A673 (cell line): Measurements from ENCODE around the gene MBD5. TPM values are rescaled to one million over a fixed set of nuclear protein-coding genes. Genes with fewer than 3 reads are reported as not detected.

Experiments
- BruUV-seq: library from RNA; stranded (reverse); fragments of 400-500 nt; replicated peaks from 2 replicates; lab custom pipeline; 2021; lab: Mats Ljungman, UMichigan
- CTCF ChIA-PET: fragments of 300-600 bp; sonication (Branson Sonifier 250); formaldehyde crosslinking; loops from one replicate; lab custom pipeline; 2022; ENCODE audit warnings: antibody characterized with exemption; lab: Charles Lee
- POLR2A ChIA-PET: fragments of 300-600 bp; sonication (Branson Sonifier 250); formaldehyde crosslinking; loops from one replicate; lab custom pipeline; 2022; ENCODE audit warnings: antibody characterized with exemption; ENCODE audit not compliant: low non-redundant PET; lab: Charles Lee
- DNase-seq: peaks from one replicate; pipeline ENCODE4 v3.0.0-alpha.2; 2015; ENCODE audit warnings: low spot score
- H3K27ac ChIP-seq: fragments of 200-600 bp; sonication (generic); 2 replicates; pipeline ENCODE4 v1.5.1; 2016; ENCODE audit warnings: mixed run types, low read depth, mild to moderate bottlenecking, mixed read lengths, antibody characterized with exemption, low read length; ENCODE audit not compliant: poor library complexity, severe bottlenecking
- H3K27me3 ChIP-seq: fragments of 200-600 bp; sonication (generic); replicated peaks from 2 replicates; pipeline ENCODE4 v1.6.1; 2017; ENCODE audit warnings: mixed run types, low read depth, mild to moderate bottlenecking, mixed read lengths, antibody characterized with exemption, low read length; ENCODE audit not compliant: insufficient read depth, poor library complexity
- H3K36me3 ChIP-seq: fragments of 200-600 bp; sonication (generic); 2 replicates; pipeline ENCODE4 v1.6.1; 2016; ENCODE audit warnings: mixed run types, mild to moderate bottlenecking, mixed read lengths, antibody characterized with exemption, low read length; ENCODE audit not compliant: insufficient read depth, poor library complexity, severe bottlenecking
- H3K4me1 ChIP-seq: fragments of 200-600 bp; sonication (generic); 2 replicates; pipeline ENCODE4 v1.6.1; 2017; ENCODE audit warnings: mixed run types, mild to moderate bottlenecking, mixed read lengths, antibody characterized with exemption, low read length; ENCODE audit not compliant: insufficient read depth, poor library complexity, severe bottlenecking
- H3K4me3 ChIP-seq: fragments of 200-600 bp; sonication (generic); 2 replicates; pipeline ENCODE4 v1.5.1; 2016; ENCODE audit warnings: low read depth, mixed run types, mild to moderate bottlenecking, mixed read lengths, low read length; ENCODE audit not compliant: poor library complexity, severe bottlenecking
- H3K9me3 ChIP-seq: fragments of 200-600 bp; sonication (generic); 2 replicates; pipeline ENCODE4 v1.6.1; 2016; ENCODE audit warnings: mixed run types, low read depth, mild to moderate bottlenecking, mixed read lengths, antibody characterized with exemption, low read length; ENCODE audit not compliant: poor library complexity, severe bottlenecking
- EZH2 ChIP-seq: fragments of 200-600 bp; sonication (generic); IDR thresholded peaks from 2 replicates; pipeline ENCODE4 v1.6.1; 2017; ENCODE audit warnings: borderline replicate concordance, low read depth, mild to moderate bottlenecking, mixed read lengths, antibody characterized with exemption, low read length; ENCODE audit not compliant: poor library complexity, severe bottlenecking
- intact Hi-C: fragments of 100-400 bp; cut with micrococcal nuclease; formaldehyde crosslinking; loops from one replicate; pipeline ENCODE4 v1.10.0; 2022; ENCODE audit not compliant: unreplicated experiment
- total RNA-seq: library from RNA; stranded (reverse); gene quantifications from 2 replicates; pipeline ENCODE4 v1.2.3, GENCODE V29; 2021
- TF ChIP-seq, protein P1 (sequence below): fragments of 300-800, 200-600 bp; sonication (generic); conservative IDR thresholded peaks from 2 replicates; pipeline ENCODE4 v1.5.1; 2017; ENCODE audit warnings: low read depth, mild to moderate bottlenecking, antibody characterized with exemption, low read length, moderate library complexity, mixed read lengths

Gene MBD5
- total RNA-seq, 1 experiment from 2014 or later: 32.4 TPM

DNA sequence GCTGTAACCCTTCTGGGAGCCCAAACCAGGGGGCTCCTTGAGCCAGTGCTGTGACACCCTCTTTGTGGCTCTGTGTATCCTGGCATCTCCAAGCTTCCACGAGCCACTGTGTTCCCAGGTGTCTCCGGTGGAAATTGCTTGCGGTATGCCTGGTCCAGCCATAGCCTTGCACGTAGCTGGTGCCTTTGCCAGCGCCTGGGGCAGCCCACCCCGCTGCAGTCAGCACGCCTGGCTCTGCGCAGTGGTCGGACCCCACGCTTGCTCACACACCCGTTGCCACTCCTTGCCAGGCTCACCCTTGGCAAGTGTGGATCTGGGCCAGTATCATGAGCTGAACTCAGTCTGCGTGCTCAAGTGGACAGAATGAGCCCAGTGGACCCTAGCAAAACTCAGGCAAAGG, 152.3 kb downstream of the MBD5 start:
- H3K36me3 ChIP-seq: no peaks in the 10 kb centered on the region
- H3K27ac ChIP-seq: no peak overlapping the region
- no peaks in the 10 kb centered on the region for H3K4me1 ChIP-seq
- POLR2A ChIA-PET: no interaction called here
- H3K27me3 ChIP-seq: no peaks in the 10 kb centered on the region
- H3K4me3 ChIP-seq: no peak overlapping the region
- no TSS peak for BruUV-seq
- no peak for TF ChIP-seq EZH2
- TF ChIP-seq, protein P1, sequence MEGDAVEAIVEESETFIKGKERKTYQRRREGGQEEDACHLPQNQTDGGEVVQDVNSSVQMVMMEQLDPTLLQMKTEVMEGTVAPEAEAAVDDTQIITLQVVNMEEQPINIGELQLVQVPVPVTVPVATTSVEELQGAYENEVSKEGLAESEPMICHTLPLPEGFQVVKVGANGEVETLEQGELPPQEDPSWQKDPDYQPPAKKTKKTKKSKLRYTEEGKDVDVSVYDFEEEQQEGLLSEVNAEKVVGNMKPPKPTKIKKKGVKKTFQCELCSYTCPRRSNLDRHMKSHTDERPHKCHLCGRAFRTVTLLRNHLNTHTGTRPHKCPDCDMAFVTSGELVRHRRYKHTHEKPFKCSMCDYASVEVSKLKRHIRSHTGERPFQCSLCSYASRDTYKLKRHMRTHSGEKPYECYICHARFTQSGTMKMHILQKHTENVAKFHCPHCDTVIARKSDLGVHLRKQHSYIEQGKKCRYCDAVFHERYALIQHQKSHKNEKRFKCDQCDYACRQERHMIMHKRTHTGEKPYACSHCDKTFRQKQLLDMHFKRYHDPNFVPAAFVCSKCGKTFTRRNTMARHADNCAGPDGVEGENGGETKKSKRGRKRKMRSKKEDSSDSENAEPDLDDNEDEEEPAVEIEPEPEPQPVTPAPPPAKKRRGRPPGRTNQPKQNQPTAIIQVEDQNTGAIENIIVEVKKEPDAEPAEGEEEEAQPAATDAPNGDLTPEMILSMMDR: no peak
- CTCF ChIA-PET: no interaction called here
- DNase-seq: no peak
- intact Hi-C loops: no loop called here
- no peaks in the 10 kb centered on the region for H3K9me3 ChIP-seq

DNA sequence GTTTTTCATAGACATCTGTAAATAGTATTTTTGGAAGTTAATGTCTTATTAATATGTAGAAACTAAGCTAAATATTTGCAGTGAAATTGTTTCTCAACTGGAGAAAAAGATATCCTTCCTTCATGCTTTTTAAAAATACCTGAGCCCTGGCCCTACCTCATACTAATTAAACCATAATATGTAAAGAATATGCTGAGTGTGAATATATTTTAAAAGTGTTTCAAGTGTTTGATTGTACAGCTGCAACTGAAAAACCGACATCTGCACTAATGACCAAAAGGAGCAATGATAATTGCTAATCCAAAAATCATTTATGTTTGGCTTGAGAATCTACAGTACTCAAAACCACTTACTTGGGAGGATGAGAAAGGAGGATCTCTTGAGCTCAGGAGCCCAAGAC, 156.7 kb downstream of the MBD5 start:
- no peak for DNase-seq
- no TSS peak for BruUV-seq
- ChIA-PET CTCF (no interaction called here), POLR2A (no interaction called here)
- Histone ChIP-seq H3K27ac (no peak overlapping the region), H3K36me3 (no peaks in the 10 kb centered on the region), H3K27me3 (no peaks in the 10 kb centered on the region), H3K9me3 (no peaks in the 10 kb centered on the region), H3K4me3 (no peak overlapping the region), H3K4me1 (no peaks in the 10 kb centered on the region)
- TF ChIP-seq, protein P1: no peak
- no peak for TF ChIP-seq EZH2
- intact Hi-C loops: no loop called here

DNA sequence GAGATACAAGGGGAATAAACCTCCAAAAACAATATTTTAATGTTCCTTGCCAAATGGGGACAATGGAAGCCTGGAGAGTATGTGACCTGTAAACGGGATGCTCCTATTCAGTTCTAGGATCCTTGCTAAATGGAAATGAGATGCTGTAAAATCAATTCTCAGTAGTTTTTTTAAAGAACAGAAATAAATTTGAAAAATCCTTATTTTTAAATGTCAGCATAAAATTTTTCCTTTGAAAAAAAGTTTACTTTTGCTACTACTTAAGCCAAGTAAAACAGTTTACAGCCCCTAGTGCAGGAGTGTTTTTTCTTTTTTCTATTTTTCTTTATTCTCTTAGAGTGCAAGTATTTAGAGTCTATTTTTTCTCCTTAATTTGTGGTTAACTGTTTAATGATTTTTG, 158.8 kb downstream of the MBD5 start:
- no peaks in the 10 kb centered on the region for H3K27me3 ChIP-seq
- POLR2A ChIA-PET: no interaction called here
- no peak overlapping the region for H3K27ac ChIP-seq
- TF ChIP-seq EZH2: no peak
- TF ChIP-seq, protein P1: no peak
- H3K36me3 ChIP-seq: no peaks in the 10 kb centered on the region
- intact Hi-C loops: no loop called here
- CTCF ChIA-PET: no interaction called here
- H3K4me3 ChIP-seq: no peak overlapping the region
- DNase-seq: no peak
- H3K9me3 ChIP-seq: no peaks in the 10 kb centered on the region
- no TSS peak for BruUV-seq
- H3K4me1 ChIP-seq: no peaks in the 10 kb centered on the region
